SK-N-SH treated with all-trans-retinoic acid at 6 μM for 48 hours (cell line): ENCODE measurements around the gene MPZL2.
A peak's percentile ranks its signal among the peaks of the same experiment; 100 is the strongest.

ENCODE experiments used
- CSRNP3 ChIP-seq: fragments of 250-450 bp; sonication (Bioruptor Pico); IDR thresholded peaks from 2 replicates; pipeline ENCODE4 v1.5.1; 2021; ENCODE audit warnings: mild to moderate bottlenecking, moderate library complexity
- PPARA ChIP-seq: fragments of 250-450 bp; sonication (Bioruptor Pico); IDR thresholded peaks from 2 replicates; pipeline ENCODE4 v1.5.0; 2020; ENCODE audit warnings: mild to moderate bottlenecking, borderline replicate concordance
- SNAI2 ChIP-seq: fragments of 250-450 bp; sonication (Bioruptor Pico); IDR thresholded peaks from 2 replicates; pipeline ENCODE4 v1.5.0; 2020; ENCODE audit warnings: mild to moderate bottlenecking, moderate library complexity
- TF ChIP-seq, protein P1 (sequence below): fragments of 250-450 bp; sonication (Bioruptor Pico); IDR thresholded peaks from 2 replicates; pipeline ENCODE4 v1.8.0; 2020; ENCODE audit warnings: mild to moderate bottlenecking, moderate library complexity, borderline replicate concordance

DNA sequence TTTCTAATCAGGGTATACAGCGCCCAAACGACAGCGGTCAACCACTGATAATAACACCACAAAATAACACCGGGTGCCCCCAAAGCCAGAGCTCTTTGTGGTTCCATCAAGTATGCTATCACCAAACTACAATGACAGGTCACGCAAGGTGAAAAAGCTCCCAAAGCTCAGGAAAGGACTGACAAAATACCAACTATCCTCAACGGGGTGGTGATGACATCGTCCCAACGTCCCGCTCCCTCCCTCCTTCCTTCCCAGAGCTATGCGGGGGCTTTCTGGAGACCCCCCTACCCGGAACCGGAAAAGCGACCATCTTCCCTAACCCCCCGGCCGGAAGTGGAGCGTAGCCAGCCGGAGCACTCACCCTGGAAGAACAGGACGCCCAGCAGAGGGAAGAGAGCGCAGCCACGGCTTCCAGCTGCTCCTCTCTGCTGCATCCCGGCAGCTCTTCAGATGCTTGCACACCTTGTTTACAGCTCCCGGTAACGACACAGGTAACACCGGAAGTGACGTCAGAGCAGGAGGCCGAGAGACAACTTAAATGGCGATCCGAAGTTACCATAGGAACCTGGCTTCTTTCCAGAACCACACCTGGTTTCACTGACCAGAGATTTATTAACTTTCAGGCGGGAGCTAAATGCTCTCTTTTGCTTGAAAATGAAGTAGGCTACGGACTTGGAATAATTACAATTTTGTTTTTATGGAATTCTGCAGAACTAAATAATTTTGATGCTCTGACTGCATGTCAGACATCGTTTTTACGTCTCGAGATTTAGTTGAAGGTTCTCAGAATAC is 12.0 kb downstream of the MPZL2 start, which contains the start of gene MPZL3:
- peak; percentile 89 for TF ChIP-seq SNAI2 (CRISPR knock-in tag)
- TF ChIP-seq PPARA (CRISPR knock-in tag): no peak; the same call in 1 of the 2 replicates
- TF ChIP-seq, protein P1, sequence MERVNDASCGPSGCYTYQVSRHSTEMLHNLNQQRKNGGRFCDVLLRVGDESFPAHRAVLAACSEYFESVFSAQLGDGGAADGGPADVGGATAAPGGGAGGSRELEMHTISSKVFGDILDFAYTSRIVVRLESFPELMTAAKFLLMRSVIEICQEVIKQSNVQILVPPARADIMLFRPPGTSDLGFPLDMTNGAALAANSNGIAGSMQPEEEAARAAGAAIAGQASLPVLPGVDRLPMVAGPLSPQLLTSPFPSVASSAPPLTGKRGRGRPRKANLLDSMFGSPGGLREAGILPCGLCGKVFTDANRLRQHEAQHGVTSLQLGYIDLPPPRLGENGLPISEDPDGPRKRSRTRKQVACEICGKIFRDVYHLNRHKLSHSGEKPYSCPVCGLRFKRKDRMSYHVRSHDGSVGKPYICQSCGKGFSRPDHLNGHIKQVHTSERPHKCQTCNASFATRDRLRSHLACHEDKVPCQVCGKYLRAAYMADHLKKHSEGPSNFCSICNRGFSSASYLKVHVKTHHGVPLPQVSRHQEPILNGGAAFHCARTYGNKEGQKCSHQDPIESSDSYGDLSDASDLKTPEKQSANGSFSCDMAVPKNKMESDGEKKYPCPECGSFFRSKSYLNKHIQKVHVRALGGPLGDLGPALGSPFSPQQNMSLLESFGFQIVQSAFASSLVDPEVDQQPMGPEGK: peak; percentile 87; the same call in 1 of the 2 replicates
- TF ChIP-seq CSRNP3 (CRISPR knock-in tag): peak; percentile 19; the same call in 1 of the 2 replicates
